Retina (tissue), 1 donor: ENCODE measurements around the gene WDR43.

ENCODE experiments used
- DNase-seq: peaks from one replicate; pipeline ENCODE4 v3.0.0-alpha.2; 2016

WDR43 gene, protein sequence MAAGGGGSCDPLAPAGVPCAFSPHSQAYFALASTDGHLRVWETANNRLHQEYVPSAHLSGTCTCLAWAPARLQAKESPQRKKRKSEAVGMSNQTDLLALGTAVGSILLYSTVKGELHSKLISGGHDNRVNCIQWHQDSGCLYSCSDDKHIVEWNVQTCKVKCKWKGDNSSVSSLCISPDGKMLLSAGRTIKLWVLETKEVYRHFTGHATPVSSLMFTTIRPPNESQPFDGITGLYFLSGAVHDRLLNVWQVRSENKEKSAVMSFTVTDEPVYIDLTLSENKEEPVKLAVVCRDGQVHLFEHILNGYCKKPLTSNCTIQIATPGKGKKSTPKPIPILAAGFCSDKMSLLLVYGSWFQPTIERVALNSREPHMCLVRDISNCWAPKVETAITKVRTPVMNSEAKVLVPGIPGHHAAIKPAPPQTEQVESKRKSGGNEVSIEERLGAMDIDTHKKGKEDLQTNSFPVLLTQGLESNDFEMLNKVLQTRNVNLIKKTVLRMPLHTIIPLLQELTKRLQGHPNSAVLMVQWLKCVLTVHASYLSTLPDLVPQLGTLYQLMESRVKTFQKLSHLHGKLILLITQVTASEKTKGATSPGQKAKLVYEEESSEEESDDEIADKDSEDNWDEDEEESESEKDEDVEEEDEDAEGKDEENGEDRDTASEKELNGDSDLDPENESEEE

DNA sequence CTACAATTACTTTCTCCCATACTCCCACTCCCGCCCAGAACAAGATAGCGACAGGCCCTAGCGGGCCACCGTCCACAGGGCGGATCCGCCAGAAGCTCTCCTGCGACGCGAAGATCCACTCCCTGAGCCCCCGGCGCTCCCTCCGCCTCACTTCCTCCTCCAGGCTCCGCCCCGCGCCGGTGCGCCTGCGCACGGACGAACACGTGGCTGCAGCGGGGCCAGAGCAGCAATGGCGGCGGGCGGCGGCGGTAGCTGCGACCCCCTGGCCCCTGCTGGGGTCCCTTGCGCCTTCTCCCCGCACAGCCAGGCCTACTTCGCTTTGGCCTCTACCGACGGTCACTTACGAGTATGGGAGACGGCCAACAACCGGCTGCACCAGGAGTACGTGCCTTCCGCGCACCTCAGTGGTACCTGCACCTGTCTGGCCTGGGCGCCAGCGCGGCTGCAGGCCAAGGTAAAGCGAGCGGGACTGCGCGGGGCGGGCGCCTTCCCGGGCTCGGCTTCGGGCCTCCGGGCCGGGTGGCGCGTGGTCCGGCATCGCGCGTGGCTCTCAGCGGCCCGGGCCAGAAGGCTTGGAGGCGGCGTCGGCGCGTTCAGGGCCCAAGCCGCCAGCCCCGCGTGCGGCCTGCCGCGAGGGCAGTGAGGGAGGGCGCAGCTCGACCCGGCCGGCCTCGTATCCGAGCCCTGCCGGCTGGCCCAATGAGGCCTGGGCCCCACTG is at the start of gene WDR43:
TSS of gene WDR43 (plus strand) at position 198 of the 719 bp plus-strand sequence. CDS start at position 230, 32 bp downstream.
- peak; percentile 98 for DNase-seq

DNA sequence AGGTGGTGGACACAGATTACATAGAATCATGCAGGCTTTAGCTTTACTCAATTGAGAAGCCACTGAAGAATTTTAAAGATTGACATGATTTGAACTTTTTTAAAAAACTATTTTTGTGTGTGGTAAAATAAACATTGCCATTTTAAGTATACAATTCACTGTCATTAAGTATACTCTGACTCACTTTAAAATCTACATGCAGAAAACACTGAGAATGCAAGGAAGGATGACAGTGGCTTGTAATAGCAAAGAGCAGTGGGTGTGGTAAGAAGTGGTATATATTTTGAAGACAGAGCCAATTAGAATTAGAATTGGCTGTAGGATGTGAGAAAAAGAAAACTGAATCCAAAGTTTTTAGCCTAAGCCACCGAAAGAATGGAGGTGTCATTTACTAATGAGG is 39.3 kb upstream of the WDR43 start:
- no peak for DNase-seq

DNA sequence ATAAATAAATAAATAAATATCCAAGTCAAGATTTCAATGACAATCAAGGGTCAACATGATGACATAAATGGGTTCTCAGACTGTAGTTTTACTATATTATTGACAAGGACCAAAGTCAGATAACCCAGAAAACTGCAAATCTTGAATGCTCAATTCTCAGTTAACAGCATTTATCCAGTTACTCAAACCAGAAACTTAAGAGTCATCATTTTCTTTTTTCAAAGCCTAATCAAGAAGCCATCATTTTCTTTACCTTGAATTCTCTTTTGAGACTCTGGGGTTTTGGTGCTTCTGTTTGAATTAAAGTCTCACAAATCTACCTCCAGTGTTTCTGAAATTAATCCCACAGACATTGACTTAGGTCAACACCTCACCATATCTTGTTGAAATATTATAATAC is 38.5 kb upstream of the WDR43 start:
- no peak for DNase-seq

DNA sequence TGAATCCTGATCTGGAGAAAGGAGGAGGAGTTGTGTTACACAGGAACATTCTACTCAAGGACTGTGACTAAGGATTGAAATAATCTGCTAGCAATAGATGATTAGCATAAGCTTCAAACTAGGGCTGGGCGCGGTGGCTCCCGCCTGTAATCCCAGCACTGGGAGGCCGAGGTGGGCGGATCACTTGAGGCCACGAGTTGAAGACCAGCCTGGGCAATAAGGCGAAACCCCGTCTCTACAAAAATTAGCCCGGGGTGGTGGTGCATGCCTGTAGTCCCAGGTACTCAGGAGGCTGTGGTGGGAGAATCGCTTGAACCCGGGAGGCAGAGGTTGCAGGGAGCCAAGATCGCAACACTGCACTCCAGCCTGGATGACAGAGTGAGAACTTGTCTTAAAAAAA is 25.9 kb upstream of the WDR43 start:
- no peak for DNase-seq

DNA sequence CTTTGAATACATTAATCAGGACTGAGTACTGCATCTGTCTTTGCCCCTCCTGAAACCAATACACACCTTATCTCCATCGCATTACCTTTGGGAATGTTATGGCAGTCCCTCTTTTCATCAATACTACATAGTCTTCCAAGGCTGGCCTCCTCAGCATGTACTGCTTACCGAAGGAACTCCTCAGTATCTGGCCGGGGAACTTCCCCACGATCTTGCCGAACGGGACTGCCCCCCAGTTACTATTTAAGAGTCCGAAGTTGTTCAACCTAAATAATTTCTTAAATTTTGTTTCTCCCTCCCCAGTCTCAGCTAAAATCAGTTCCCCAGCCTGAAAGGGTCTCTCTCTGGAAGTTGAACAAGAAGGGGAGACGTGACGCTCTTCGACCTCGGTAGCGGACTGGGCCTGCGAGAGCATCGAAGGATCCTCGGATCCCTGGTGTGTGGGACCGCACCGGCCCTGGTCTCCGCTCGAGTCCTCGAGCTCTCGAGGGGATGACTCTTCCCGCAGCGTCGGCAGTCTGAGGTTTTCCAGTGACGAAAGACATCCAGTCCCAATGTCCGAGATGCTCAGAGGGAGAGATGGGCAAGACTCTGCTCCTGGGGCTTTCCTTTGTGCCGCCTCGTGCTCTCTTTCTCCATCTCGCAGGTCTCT is 24.8 kb upstream of the WDR43 start:
- no peak for DNase-seq

DNA sequence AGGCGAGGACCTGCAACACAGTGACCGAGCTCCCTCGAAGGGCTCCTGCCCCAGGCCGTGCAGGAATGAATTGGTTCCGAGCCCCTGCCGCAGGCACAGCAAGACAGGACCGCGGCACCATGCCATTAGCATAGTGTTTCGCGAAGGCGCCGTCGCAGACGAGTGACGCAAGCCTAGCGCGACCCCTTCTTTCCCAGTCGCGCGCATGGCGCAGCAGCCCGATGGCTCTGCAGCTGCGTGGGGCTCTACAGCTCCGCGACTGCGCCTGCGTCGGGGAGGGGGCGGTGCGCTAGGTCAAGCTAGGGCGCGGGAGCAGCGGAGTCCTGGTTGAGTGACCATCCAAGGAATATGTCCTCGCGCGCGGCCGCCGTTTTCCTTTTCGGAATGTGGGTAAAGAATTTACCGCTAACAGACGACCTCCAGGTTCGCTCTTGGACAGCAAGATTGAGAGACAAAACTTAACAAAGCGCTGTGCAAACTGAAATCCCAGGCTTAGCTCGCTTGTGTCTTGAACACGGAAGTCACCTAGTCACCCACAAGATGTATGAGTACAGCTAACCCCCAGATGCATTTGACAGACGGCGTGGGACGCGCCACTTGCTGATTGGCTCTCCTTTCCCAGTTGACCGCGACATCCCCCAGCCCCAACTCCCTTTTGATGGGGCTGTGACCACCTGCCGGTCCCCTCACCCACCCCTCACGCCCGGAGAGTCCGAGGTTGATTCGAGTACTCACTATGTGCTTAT is 24.1 kb upstream of the WDR43 start, which contains the start of gene TRMT61B:
TSS of gene TRMT61B (minus strand) at position 164 of the 746 bp plus-strand sequence. CDS start at position 132, 32 bp downstream.
- DNase-seq = peak; percentile 97

DNA sequence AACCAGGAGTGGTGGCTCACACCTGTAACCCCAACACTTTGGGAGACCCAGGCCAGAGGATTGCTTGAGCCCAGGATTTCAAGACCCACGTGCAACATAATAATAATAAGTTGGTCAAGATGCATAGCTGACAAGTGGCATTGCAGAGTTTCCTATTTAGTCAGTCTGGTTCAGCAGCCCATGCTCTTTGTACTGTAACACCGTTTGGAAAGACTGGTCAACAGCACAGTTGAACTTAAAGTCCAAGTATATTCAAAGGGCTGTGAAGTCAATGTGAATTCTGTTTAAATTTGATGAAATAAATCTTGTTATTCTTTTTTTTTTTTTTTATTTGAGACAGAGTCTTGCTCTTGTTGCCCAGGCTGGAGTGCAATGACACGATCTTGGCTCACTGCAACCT is 22.8 kb upstream of the WDR43 start:
- DNase-seq = no peak

DNA sequence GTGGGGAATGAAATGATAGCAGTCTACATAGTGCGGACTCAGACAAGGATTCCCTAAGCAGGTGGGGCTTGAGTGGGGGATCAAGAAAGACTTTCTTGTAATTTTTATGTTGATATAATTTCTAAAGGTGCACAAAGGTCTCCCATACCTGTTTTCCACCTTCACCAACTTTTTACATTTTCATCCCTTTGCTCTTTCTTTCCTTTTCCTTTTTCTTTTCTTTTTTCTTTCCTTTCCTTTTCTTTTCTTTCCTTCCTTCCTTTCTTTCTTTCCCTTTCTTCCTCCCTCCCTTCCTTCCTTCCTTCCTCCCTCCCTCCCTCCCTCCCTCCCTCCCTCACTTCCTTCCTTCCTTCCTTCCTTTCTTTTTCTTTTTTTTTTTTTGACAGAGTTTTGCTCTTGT is 14.3 kb upstream of the WDR43 start:
- no peak for DNase-seq

DNA sequence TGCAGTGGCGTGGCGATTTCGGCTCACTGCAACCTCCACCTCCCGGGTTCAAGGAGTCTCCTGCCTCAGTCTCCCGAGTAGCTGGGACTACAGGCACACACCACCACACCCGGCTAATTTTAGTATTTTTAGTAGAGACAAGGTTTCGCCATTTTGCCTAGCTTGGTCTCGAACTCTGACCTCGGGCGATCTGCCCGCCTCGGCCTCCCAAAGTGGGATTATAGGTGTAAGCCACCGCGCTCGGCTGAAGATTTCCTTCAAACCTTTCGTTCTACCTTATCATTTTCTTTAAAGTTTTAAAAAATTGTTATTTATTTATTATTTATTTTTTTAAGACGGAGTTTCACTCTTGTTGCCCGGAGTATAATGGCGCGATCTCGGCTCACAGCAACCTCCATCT is 979 bp upstream of the WDR43 start:
- DNase-seq = no peak

DNA sequence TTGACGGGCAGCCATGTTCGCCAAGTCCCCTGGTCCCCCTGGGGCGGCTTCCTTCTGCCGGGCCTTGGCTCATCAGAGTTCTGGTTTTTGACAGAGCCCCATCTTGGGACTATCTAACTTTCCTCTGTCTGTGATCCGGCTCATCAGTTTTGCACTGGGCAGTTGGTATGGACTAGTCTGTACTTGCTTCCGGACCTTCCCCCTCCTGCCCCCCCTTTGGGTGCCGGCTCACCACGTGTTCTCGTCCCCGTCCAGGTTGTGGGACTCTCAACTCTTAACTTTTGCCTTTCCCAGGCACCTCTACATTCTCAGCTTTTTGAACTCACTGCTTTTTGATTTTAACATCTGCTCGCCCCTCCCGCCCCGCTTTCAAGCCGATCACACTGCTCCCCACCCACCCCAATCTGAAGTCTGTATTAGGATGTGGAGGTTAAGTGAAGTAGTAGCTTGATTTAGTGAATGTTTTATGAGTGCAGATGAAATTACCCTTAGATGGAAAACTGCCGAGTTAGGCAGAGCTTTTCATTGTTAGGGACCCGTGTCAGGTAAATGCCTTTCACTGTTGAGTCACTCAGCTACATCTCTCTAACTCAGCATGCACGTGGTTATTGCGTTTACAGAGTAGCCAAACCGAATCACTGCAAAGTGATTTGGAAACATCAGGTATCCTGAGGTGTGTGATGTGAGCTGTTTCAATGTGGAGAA is 874 bp downstream of the WDR43 start:
- DNase-seq = no peak

DNA sequence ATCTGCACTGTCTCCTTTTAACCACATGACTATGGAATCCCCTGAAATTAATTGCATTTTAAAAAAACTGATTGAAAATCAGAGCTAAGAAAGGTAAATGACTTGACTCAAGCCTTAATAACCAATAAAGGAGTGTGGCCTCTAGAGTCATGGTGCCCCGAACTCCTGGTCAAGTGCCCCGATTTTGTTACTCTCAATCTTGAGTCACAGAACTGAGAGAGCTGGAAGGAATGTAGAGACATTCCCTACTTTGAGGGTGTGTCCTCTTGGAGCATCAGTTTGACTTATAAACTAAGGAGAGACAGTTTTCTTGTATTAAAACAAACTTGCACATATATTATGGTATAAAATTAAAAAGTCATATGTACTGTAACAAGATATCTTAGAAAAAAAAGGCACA is 2.4 kb downstream of the WDR43 start:
- DNase-seq = no peak

DNA sequence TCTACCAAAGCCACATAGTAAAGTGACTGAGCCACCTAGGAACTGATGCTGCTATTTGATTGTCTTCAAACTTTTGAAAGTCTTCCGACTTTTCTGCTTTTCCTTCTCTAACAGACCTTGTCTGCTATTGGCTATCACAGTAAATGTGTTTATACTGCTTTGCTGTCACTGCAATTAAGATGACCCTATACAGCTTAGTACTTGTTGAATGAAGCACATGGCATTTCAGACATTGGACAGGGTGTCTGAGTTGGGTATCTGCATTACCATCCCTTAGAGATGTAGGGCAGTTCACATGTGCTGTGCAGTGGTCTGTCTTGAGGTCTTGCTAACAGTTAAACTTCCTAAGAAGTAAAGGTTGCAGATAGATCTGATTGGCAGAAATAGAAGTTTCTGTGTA is 3.6 kb downstream of the WDR43 start:
- DNase-seq = no peak

DNA sequence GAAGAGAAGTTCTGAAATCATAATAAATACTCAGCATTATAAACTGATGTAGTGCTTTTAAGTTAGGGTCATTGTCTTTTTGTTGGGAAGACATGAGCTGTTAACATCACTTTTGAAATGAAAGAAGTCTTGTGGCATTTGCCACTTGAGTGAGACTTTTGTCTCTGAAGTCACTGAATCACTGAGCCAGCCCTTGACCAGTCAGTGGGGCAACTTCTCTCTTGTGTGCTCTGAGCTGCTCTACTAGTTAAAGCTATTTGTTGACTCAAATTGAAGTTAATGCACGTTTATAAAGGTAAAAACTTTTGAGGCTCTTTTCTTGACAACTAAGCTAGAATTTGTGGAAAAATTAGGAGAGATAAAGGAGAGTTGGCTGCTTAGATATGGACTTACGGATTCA is 6.7 kb downstream of the WDR43 start:
- DNase-seq = no peak

DNA sequence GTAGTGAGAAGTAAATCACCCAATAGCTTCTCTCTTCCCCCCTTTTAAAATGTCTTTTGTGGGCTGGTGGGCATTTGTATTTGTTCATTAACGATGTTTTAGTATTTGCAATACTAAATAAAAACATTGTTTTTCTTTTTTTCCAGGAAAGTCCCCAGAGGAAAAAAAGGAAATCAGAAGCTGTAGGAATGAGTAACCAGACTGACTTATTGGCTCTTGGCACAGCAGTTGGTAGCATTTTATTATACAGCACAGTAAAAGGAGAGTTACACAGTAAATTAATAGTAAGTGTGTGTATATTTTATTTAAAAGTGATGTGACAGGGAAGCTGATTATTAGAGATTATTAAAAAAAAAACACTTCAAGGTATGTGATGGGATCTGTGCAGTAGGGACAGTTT is 7.4 kb downstream of the WDR43 start:
- no peak for DNase-seq

DNA sequence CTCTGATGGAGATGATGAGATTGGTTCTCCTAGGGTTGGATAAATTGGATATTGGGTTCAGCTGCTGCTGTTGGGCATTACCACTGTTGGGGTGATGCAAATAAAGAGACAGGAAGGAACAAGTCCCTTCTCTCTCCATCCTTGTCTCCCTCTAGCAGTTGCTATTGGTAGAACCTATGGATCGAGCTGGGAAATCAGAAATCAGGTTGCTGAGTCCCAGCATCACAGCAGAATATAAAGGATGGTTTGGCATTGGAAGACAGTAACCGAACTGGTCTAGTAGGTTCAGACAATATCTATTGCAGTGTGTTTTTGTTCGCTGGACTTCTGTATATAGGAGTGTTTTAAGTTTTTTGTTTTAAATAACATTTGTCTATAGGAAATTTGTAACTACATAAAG is 8.1 kb downstream of the WDR43 start:
- no peak for DNase-seq

DNA sequence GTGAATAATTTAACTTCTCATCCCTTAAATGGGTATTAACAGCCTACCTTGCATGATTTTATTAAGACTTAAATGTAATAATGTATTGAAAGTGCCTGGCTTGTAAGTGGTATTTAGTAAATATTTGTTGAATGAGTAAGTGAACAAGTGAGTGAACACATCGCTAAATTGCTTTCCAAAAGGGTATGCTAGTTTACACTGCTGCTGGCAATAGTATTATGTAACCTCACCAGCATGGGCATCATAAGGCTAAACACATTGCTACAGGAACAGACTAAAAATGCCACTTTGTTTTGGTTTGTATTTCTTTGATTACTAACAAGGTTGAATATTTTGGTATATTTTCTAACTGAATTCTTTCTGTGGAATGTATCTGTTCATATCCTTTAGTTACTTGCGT is 9.8 kb downstream of the WDR43 start:
- DNase-seq = no peak

DNA sequence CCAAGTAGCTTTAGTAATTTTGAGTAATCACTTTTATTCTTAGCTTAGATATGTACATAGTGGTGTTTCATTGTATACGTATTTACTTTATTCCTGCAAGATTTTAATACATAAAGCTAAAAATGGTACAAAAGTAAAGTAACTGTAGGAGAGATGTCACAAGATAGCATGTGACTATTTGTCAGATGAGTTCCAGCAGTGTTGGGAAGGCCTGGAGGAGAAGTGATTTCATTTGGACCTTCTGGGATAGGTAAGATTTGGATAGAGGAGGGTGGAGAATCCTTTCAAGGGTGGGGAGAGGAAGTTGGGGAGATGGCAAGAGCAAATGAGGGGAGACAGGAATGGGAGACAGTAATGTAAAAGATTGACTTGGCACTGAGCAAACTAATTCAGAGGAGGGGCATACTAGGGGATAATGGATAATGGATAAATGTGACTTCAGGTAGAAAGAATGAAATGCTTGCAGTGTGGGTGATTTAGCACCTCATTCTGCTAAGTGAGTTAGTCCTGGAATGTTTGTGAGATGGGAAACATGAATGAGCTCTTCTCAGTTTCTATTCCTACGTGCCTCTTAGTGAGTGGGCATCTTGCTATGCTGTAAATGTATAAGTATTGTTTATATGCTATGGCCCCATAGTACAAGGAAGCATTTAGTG is 10.5 kb downstream of the WDR43 start:
- no peak for DNase-seq

DNA sequence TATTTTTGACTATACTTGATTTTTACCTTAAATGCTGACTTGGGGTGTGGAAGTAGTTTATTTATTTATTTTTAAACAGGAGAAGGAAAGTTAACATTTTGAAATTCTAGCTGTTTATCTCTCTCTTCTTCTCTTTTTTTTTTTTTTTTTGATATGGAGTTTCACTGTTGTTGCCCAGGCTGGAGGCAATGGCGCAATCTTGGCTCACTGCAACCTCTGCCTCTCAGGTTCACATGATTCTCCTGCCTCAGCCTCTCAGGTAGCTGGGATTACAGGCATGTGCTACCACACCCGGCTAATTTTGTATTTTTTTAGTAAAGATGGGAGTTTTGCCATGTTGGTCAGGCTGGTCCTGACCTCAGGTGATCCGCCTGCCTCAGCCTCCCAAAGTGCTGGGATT is 11.1 kb downstream of the WDR43 start:
- no peak for DNase-seq

DNA sequence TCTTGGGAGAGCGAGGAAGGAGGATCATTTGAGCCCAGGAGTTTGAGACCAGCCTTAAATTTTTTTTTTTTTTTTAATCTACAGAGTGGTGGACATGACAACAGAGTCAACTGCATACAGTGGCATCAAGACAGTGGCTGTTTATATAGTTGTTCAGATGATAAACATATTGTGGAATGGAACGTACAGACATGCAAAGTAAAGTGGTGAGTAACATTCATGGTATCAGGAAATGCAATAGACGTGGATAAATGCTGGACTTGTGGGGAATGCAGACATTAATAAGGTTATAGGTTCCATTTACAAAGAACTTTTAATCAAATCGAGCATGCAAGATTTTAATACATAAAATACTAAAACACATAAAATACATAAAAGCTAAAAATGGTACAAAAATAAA is 11.9 kb downstream of the WDR43 start:
- DNase-seq = no peak

DNA sequence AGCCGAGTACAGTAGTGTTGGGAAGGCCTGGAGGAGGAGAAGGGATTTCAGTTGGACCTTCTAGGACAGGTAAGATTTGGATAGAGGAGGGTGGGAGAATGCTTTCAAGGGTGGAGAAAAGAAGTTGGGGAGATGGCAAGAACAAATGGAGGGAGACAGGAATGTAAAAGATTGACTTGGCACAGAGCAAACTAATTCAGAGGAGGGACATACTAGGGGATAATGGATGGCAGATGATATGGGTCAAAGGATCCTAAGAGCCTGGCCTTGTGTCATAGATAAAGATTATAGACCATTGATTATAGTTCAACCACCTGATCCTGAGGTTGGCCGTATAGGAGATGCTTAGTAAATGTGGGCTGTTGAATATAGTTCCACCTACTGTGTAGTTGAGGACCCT is 12.4 kb downstream of the WDR43 start:
- no peak for DNase-seq

DNA sequence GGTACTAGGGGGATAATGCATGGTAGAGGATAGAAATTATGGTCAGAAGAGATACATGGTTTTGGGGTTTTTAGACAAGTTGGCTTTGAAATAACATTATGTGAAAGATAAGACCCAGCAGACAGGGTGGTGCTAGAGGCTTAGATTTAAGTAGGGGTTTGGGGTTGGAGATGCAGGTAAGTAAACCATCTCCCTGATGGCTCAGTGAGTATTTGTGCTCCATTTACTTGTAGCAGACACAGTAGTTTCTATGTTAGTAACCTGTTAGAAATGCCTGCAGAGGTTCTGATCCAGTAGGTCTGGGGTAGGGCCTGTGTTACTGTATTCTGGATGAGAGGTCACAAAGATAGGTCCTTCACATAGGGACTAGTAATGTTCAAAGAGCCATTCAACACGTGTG is 13.7 kb downstream of the WDR43 start:
- no peak for DNase-seq
